H1 (cell line): ENCODE results near the gene HAGH. TPM values are rescaled to one million over a fixed set of nuclear protein-coding genes. Genes with fewer than 3 reads are reported as not detected.

Source experiments
- CTCF ChIA-PET: fragments of 300-600 bp; sonication (Branson Sonifier 250); formaldehyde crosslinking; loops from one replicate; lab custom pipeline; 2021; ENCODE audit not compliant: partially characterized antibody; lab: Charles Lee
- POLR2A ChIA-PET: fragments of 300-600 bp; sonication (Branson Sonifier 250); formaldehyde crosslinking; loops from one replicate; lab custom pipeline; 2021; ENCODE audit warnings: inconsistent platforms; ENCODE audit not compliant: partially characterized antibody; lab: Charles Lee
- DNase-seq, 2 experiments: peaks; one replicate each; pipeline versions ENCODE4 v3.0.0 to v3.0.0-alpha.2; 2010 to 2022; ENCODE audit warnings: low spot score in 2 of 2, low read depth in 1 of 2, mixed read lengths in 1 of 2
- FAIRE-seq: peaks from 2 replicates; lab custom pipeline; 2011; peaks lifted over from hg19 to GRCh38; lab: Jason Lieb, UNC
- H2AFZ ChIP-seq: 2 replicates; pipeline ENCODE4 v1.8.1; 2012; ENCODE audit warnings: low read length, inconsistent platforms
- H2AK5ac ChIP-seq: 2 replicates; pipeline ENCODE4 v1.6.1; 2013; ENCODE audit warnings: low read depth, low read length
- H2BK120ac ChIP-seq: replicated peaks from 2 replicates; pipeline ENCODE3; 2013; ENCODE audit warnings: low read depth, low read length, inconsistent platforms
- H2BK12ac ChIP-seq: 2 replicates; pipeline ENCODE4 v1.6.1; 2013; ENCODE audit warnings: low read depth, low read length
- H2BK15ac ChIP-seq: 2 replicates; pipeline ENCODE4 v1.6.1; 2013; ENCODE audit warnings: low read length
- H2BK20ac ChIP-seq: 2 replicates; pipeline ENCODE4 v1.6.1; 2013; ENCODE audit warnings: low read length
- H2BK5ac ChIP-seq: 2 replicates; pipeline ENCODE4 v1.6.1; 2013; ENCODE audit warnings: low read depth, low read length
- H3K14ac ChIP-seq: 2 replicates; pipeline ENCODE4 v1.6.1; 2013; ENCODE audit warnings: inconsistent platforms; ENCODE audit not compliant: insufficient read length
- H3K18ac ChIP-seq: 2 replicates; pipeline ENCODE4 v1.6.1; 2013; ENCODE audit warnings: low read length; ENCODE audit errors: extremely low read depth
- H3K23ac ChIP-seq: 2 replicates; pipeline ENCODE4 v1.6.1; 2013; ENCODE audit warnings: inconsistent platforms; ENCODE audit not compliant: insufficient read length
- H3K23me2 ChIP-seq: 2 replicates; pipeline ENCODE4 v1.6.1; 2013; ENCODE audit warnings: low read depth, low read length
- H3K27ac ChIP-seq: 2 replicates; pipeline ENCODE4 v1.6.1; 2011; ENCODE audit warnings: low read depth, low read length, inconsistent platforms
- H3K27me3 ChIP-seq, 4 experiments: replicated peaks in 1 of 4; 1 replicate in 1 of 4; 2 replicates in 3 of 4; pipeline versions ENCODE4 v1.6.1 to v1.8.1; 2011 to 2013; ENCODE audit warnings: low read length in 3 of 4, mild to moderate bottlenecking in 3 of 4, inconsistent platforms in 2 of 4, mixed read lengths in 2 of 4, moderate library complexity in 1 of 4; ENCODE audit not compliant: control insufficient read depth in 3 of 4, insufficient read depth in 3 of 4; ENCODE audit errors: extremely low read depth in 1 of 4
- H3K36me3 ChIP-seq, 4 experiments: 2 replicates each; pipeline versions ENCODE4 v1.6.1 to v1.8.1; 2011 to 2013; ENCODE audit warnings: mild to moderate bottlenecking in 4 of 4, low read length in 3 of 4, moderate library complexity in 2 of 4, control low read depth in 1 of 4, inconsistent platforms in 1 of 4; ENCODE audit not compliant: insufficient read depth in 4 of 4, control insufficient read depth in 2 of 4
- H3K4ac ChIP-seq: replicated peaks from 2 replicates; pipeline ENCODE3; 2013; ENCODE audit warnings: low read length, low read depth, mixed read lengths, inconsistent platforms; ENCODE audit not compliant: insufficient read length
- H3K4me1 ChIP-seq, 4 experiments: replicated peaks in 1 of 4; 1 replicate in 1 of 4; 2 replicates in 3 of 4; pipeline versions ENCODE4 v1.6.1 to v1.8.1; 2011 to 2013; ENCODE audit warnings: low read length in 3 of 4, inconsistent platforms in 2 of 4, mixed read lengths in 1 of 4; ENCODE audit not compliant: insufficient read depth in 4 of 4, control insufficient read depth in 3 of 4
- H3K4me2 ChIP-seq, 2 experiments: 2 replicates each; pipeline versions ENCODE4 v1.6.1 to v1.8.1; 2011 to 2013; ENCODE audit warnings: low read depth in 2 of 2, low read length in 2 of 2, control low read depth in 1 of 2, inconsistent platforms in 1 of 2, mild to moderate bottlenecking in 1 of 2; ENCODE audit not compliant: insufficient read depth in 1 of 2
- H3K4me3 ChIP-seq, 4 experiments: fragments of 200-600, 300-600 bp in 1 of 4; sonication (generic), shearing (Covaris generic), sonication (Bioruptor Twin) in 1 of 4; 2 replicates each; pipeline versions ENCODE4 v1.5.1 to v1.8.1; 2011 to 2016; ENCODE audit warnings: low read length in 4 of 4, low read depth in 3 of 4, control low read depth in 2 of 4, inconsistent platforms in 2 of 4, mild to moderate bottlenecking in 2 of 4, mixed read lengths in 1 of 4, moderate library complexity in 1 of 4; ENCODE audit not compliant: insufficient read depth in 2 of 4; ENCODE audit errors: extremely low read depth in 1 of 4
- H3K56ac ChIP-seq: replicated peaks from 2 replicates; pipeline ENCODE3; 2013; ENCODE audit warnings: low read depth, mild to moderate bottlenecking, mixed read lengths, low read length, inconsistent platforms; ENCODE audit not compliant: insufficient read length
- H3K79me1 ChIP-seq: 2 replicates; pipeline ENCODE4 v1.6.1; 2013; ENCODE audit warnings: low read depth, low read length, control low read depth
- H3K79me2 ChIP-seq, 2 experiments: 2 replicates each; pipeline versions ENCODE4 v1.6.1 to v1.8.1; 2012 to 2013; ENCODE audit warnings: low read length in 2 of 2, mild to moderate bottlenecking in 2 of 2, inconsistent platforms in 1 of 2; ENCODE audit not compliant: insufficient read depth in 2 of 2, control insufficient read depth in 1 of 2
- H3K9ac ChIP-seq, 4 experiments: replicated peaks in 1 of 4; 1 replicate in 1 of 4; 2 replicates in 3 of 4; pipeline versions ENCODE4 v1.6.1 to v1.8.1; 2011 to 2013; ENCODE audit warnings: low read depth in 3 of 4, low read length in 3 of 4, control low read depth in 2 of 4, mild to moderate bottlenecking in 2 of 4, moderate library complexity in 2 of 4, inconsistent platforms in 1 of 4; ENCODE audit errors: extremely low read depth in 1 of 4
- H3K9me3 ChIP-seq, 2 experiments: 2 replicates each; pipeline versions ENCODE4 v1.6.1 to v1.8.1; 2012 to 2013; ENCODE audit warnings: mild to moderate bottlenecking in 2 of 2, moderate library complexity in 2 of 2, control low read depth in 1 of 2, inconsistent platforms in 1 of 2, low read depth in 1 of 2, low read length in 1 of 2, mixed read lengths in 1 of 2; ENCODE audit not compliant: insufficient read depth in 2 of 2
- H4K20me1 ChIP-seq, 2 experiments: replicated peaks in 1 of 2; 2 replicates each; pipeline versions ENCODE3 to v1.8.1; 2011 to 2013; ENCODE audit warnings: inconsistent platforms in 2 of 2, low read length in 2 of 2, mild to moderate bottlenecking in 1 of 2; ENCODE audit not compliant: insufficient read depth in 2 of 2, control insufficient read depth in 1 of 2
- H4K5ac ChIP-seq: 2 replicates; pipeline ENCODE4 v1.6.1; 2013; ENCODE audit warnings: low read length, low read depth, mixed read lengths, inconsistent platforms; ENCODE audit not compliant: insufficient read length
- H4K8ac ChIP-seq: 2 replicates; pipeline ENCODE4 v1.8.0; 2013; ENCODE audit warnings: mild to moderate bottlenecking, moderate library complexity, low read length, inconsistent platforms; ENCODE audit not compliant: insufficient read depth; ENCODE audit errors: extremely low read depth
- H4K91ac ChIP-seq: replicated peaks from 2 replicates; pipeline ENCODE3; 2013; ENCODE audit warnings: low read length, mixed read lengths, inconsistent platforms; ENCODE audit not compliant: insufficient read length
- ASH2L ChIP-seq: fragments of 200-600, 300-600 bp; sonication (generic); IDR thresholded peaks from one replicate; pipeline ENCODE4 v1.7.1; 2017; ENCODE audit warnings: low read length
- KDM1A ChIP-seq: fragments of 200-600, 300-600 bp; sonication (generic); IDR thresholded peaks from 2 replicates; pipeline ENCODE4 v1.7.1; 2016; ENCODE audit warnings: mild to moderate bottlenecking, low read length, borderline replicate concordance
- RXRA ChIP-seq: IDR thresholded peaks from 2 replicates; pipeline ENCODE4 v1.6.1; 2011; ENCODE audit warnings: low read depth, mild to moderate bottlenecking, low read length, moderate library complexity; ENCODE audit not compliant: insufficient read depth
- SAP30 ChIP-seq: fragments of 300-600 bp; sonication (generic); IDR thresholded peaks from 2 replicates; pipeline ENCODE4 v1.7.1; 2012; ENCODE audit warnings: low read length, moderate library complexity, mild to moderate bottlenecking, inconsistent platforms; ENCODE audit not compliant: insufficient read depth, insufficient replicate concordance
- SIN3A ChIP-seq, 2 experiments: IDR thresholded peaks in 1 of 2; conservative IDR thresholded peaks in 1 of 2; 2 replicates each; pipeline ENCODE4 v1.6.1; 2011 to 2012; ENCODE audit warnings: low read length in 2 of 2, improper control_type of control experiment in 1 of 2, low read depth in 1 of 2, mild to moderate bottlenecking in 1 of 2
- SRF ChIP-seq: IDR thresholded peaks from 2 replicates; pipeline ENCODE4 v1.6.1; 2011; ENCODE audit warnings: mild to moderate bottlenecking, low read depth, low read length, moderate library complexity
- WGBS, 2 experiments: shearing (Covaris generic) in 1 of 2; methylation state at CpG; one replicate each; pipeline versions ENCODE4 v1.1.6 to v1.1.7; 2013 to 2015; ENCODE audit warnings: low lambda C conversion rate in 2 of 2, mixed read lengths in 2 of 2, inconsistent platforms in 1 of 2, low coverage in 1 of 2, missing lambda C conversion rate in 1 of 2; ENCODE audit not compliant: insufficient replicate concordance in 2 of 2, insufficient coverage in 1 of 2, insufficient read length in 1 of 2; ENCODE audit errors: extremely low coverage in 1 of 2, missing lambda C conversion rate in 1 of 2; 5-methylcytosine and 5-hydroxymethylcytosine counted together
- polyA plus RNA-seq, 7 experiments: library from polyadenylated mRNA; depleted of rRNA in 3 of 7; stranded (reverse) in 5 of 7; unstranded in 2 of 7; fragments of >200 nt in 5 of 7; fragments of 200-250 nt in 2 of 7; gene quantifications; 1 replicate in 5 of 7; 2 replicates in 1 of 7; 4 replicates in 1 of 7; pipeline versions ENCODE4 v1.2.1 to v1.2.3, GENCODE V29; 2011 to 2013; ENCODE audit warnings: missing spikeins in 2 of 7, mixed read lengths in 2 of 7
- total RNA-seq: library from RNA; stranded (reverse); fragmentation: NEBNext Ultra II Directional; extraction: Animal tissue kit (Norgen Biotek cat#: 25700); gene quantifications from 2 replicates; pipeline ENCODE4 v1.2.1, GENCODE V29; 2021
- TF ChIP-seq, protein P1 (sequence below): IDR thresholded peaks from 2 replicates; pipeline ENCODE4 v1.6.1; 2011; ENCODE audit warnings: low read depth, mild to moderate bottlenecking, low read length; ENCODE audit not compliant: insufficient read depth
- TF ChIP-seq, protein P2 (sequence below): IDR thresholded peaks from 2 replicates; pipeline ENCODE4 v1.6.1; 2011; ENCODE audit warnings: low read length, improper control_type of control experiment

Gene HAGH
- total and polyA plus RNA-seq, 2 of the 8 experiments (the other 6 are each of a cell fraction or from before 2014, with no cell fraction given) = 28.7 to 40.6 TPM

DNA sequence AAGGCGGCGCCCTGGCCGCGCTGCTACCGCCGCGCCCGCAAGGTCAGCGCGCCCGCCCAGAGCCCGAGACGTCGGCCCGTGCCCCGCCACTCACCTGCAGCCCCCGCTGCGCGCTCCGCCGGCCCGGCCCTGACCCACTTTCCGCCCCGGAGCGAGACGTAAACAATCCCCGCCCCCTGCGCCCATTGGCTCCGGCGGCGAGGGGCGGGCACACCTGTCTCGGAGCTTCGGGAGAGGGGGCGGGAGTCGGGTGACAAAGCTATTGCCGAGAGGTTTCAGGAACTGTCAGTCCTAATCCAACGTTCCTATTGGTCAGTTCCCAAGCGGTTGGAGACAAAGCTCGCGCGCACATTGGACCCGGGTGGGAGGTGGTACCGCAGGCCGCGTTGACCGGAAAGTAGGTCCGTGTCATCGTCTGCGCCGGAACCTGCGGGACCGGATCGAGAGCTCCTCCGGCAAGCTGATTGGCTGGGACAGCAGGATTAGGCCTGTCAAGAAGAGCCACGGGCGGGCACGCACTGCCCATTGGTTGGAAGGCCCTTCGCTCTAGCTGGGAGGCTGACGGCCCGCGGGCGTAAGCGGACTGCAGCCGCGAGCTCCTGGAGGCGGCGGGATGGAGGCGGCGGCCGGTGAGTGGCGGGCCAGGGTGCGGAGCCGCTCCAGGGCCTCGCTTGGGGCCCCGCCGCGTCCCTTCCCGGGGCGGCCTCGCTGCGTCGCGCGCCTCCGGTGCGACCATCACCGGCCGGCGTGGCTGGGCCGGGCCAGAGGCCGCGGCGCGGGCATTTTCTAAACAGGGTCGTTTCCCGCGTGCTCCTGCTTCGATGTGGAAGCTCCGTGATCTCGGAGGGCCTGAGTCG is 44.0 kb downstream of the HAGH start, which contains the start of the genes NUBP2 and SPSB3:
Gene NUBP2 (plus strand): TSS at position 553 of the 857 bp plus-strand sequence. CDS start 61 bp downstream, at position 614.
Gene SPSB3 (minus strand): TSS at position 164 of the 857 bp plus-strand sequence. CDS start 1,088 bp downstream, outside the sequence.
- H3K9ac ChIP-seq = peak within 1 kb of the TSS; percentile 62 to 90 (median 77)
- peak within 1 kb of the TSS; percentile 81 to 92 for H3K4me2 ChIP-seq
- no peak within 1 kb of the TSS; the same call in 1 of the 2 replicates for H3K18ac ChIP-seq
- H2BK120ac ChIP-seq = no peak within 1 kb of the TSS
- H3K79me1 ChIP-seq = peaks cover 19% of the 10 kb centered on the region
- peak within 1 kb of the TSS; percentile 39; the same call in 1 of the 2 replicates for H3K27ac ChIP-seq
- DNase-seq (peak; percentile 94 to 100), FAIRE-seq (peak; percentile 96)
- H2BK5ac ChIP-seq = no peak within 1 kb of the TSS; the same call in 1 of the 2 replicates
- CTCF ChIA-PET = interaction anchor here (0.6 to 2.4 kb wide), 10 partner anchors 8 to 198 kb away, joined by 3 to 14 read pairs (median 4); partner anchors contain the start of genes IGFALS and NME3
- POLR2A ChIA-PET = interaction anchor here (0.6 to 12.0 kb wide), 18 partner anchors 10 to 466 kb away, joined by 3 to 246 read pairs (median 4); partner anchors contain the start of genes EME2, FAHD1, HAGH and IGFALS
- no peaks in the 10 kb centered on the region for H3K27me3 ChIP-seq
- H4K20me1 ChIP-seq = peaks cover 20 to 38% of the 10 kb centered on the region in 2 experiments
- peak within 1 kb of the TSS; percentile 88 to 98 (median 92) for H3K4me3 ChIP-seq
- no peak within 1 kb of the TSS for H2AFZ ChIP-seq
- no peak within 1 kb of the TSS for H4K91ac ChIP-seq
- peak within 1 kb of the TSS; percentile 5 for H4K5ac ChIP-seq
- H2BK12ac ChIP-seq = no peak within 1 kb of the TSS
- H3K79me2 ChIP-seq = peaks cover 0 to 35% of the 10 kb centered on the region in 2 experiments; a peak in 3 of 4 replicates
- no peak within 1 kb of the TSS for H2AK5ac ChIP-seq
- WGBS, 2 experiments = 2% methylated on average over 59 of the region's 102 CpGs; no CpG with 5 or more reads in 1 of the 2 experiments
- H3K56ac ChIP-seq = no peak within 1 kb of the TSS
- peaks cover 0 to 14% (median under 1%) of the 10 kb centered on the region in 4 experiments; a peak in 4 of 8 replicates for H3K36me3 ChIP-seq
- no peak within 1 kb of the TSS for H2BK15ac ChIP-seq
- no peak within 1 kb of the TSS for H3K14ac ChIP-seq
- peaks cover 3% of the 10 kb centered on the region; the same call in 1 of the 2 replicates for H3K23me2 ChIP-seq
- H4K8ac ChIP-seq = peak within 1 kb of the TSS; percentile 92; the same call in 1 of the 2 replicates
- H2BK20ac ChIP-seq = no peak within 1 kb of the TSS
- no peaks in the 10 kb centered on the region for H3K9me3 ChIP-seq
- peaks cover 0 to 7% (median 4%) of the 10 kb centered on the region in 4 experiments; a peak in 5 of 7 replicates for H3K4me1 ChIP-seq
- no peak within 1 kb of the TSS for H3K4ac ChIP-seq
- no peak within 1 kb of the TSS for H3K23ac ChIP-seq
- TF ChIP-seq ASH2L (no peak), SIN3A (conservative IDR thresholded peaks at IDR 0.05 in 1 of 2, IDR thresholded peaks at IDR 0.05 in 1 of 2; ENCODE audit: low read depth in 1 of 2, low read length in 2 of 2) (no peak; a peak in 2 of 4 replicates), SRF (no peak), KDM1A (no peak), SAP30 (no peak), RXRA (no peak)
- TF ChIP-seq, protein P1, sequence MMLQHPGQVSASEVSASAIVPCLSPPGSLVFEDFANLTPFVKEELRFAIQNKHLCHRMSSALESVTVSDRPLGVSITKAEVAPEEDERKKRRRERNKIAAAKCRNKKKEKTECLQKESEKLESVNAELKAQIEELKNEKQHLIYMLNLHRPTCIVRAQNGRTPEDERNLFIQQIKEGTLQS = peak; percentile 18; the same call in 1 of the 2 replicates
- TF ChIP-seq, protein P2, sequence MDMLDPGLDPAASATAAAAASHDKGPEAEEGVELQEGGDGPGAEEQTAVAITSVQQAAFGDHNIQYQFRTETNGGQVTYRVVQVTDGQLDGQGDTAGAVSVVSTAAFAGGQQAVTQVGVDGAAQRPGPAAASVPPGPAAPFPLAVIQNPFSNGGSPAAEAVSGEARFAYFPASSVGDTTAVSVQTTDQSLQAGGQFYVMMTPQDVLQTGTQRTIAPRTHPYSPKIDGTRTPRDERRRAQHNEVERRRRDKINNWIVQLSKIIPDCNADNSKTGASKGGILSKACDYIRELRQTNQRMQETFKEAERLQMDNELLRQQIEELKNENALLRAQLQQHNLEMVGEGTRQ = no peak
